Endothelial cell of umbilical vein (primary cell): ENCODE measurements around the gene KCNA2. TPM values are rescaled to one million over a fixed set of nuclear protein-coding genes. Genes with fewer than 3 reads are reported as not detected.

Source experiments
- BruUV-seq: library from RNA; stranded (reverse); fragments of 400-500 nt; replicated peaks from 2 replicates; lab custom pipeline; 2021; lab: Mats Ljungman, UMichigan
- CTCF ChIA-PET: fragments of 300-600, 350-600 bp; sonication (Branson Sonifier 250); formaldehyde crosslinking; loops from one replicate; lab custom pipeline; 2021; ENCODE audit warnings: antibody characterized with exemption, inconsistent platforms; lab: Charles Lee
- POLR2A ChIA-PET: fragments of 300-600, 350-600 bp; sonication (Branson Sonifier 250); formaldehyde crosslinking; loops from one replicate; lab custom pipeline; 2021; ENCODE audit warnings: antibody characterized with exemption, inconsistent platforms; lab: Charles Lee
- DNase-seq: peaks from one replicate; pipeline ENCODE4 v3.0.0-alpha.2; 2011; ENCODE audit warnings: low read depth, low spot score
- FAIRE-seq: peaks from 2 replicates; lab custom pipeline; 2011; peaks lifted over from hg19 to GRCh38; lab: Jason Lieb, UNC
- H2AFZ ChIP-seq: 2 replicates; pipeline ENCODE4 v1.6.0; 2012; ENCODE audit warnings: low read depth, low read length, control low read depth, inconsistent platforms
- H3K27ac ChIP-seq: 2 replicates; pipeline ENCODE4 v1.5.1; 2011; ENCODE audit warnings: low read depth, mild to moderate bottlenecking, control low read depth, low read length, moderate library complexity; ENCODE audit not compliant: insufficient read depth
- H3K27me3 ChIP-seq, 2 experiments: 2 replicates each; pipeline versions ENCODE4 v1.6.0 to v1.6.1; 2011; ENCODE audit warnings: low read length in 2 of 2, mixed read lengths in 1 of 2; ENCODE audit not compliant: control insufficient read depth in 2 of 2, insufficient read depth in 2 of 2
- H3K36me3 ChIP-seq, 2 experiments: 2 replicates in 1 of 2; 3 replicates in 1 of 2; pipeline ENCODE4 v1.5.1; 2011; ENCODE audit warnings: low read length in 2 of 2, mild to moderate bottlenecking in 1 of 2, moderate library complexity in 1 of 2; ENCODE audit not compliant: control insufficient read depth in 2 of 2, insufficient read depth in 2 of 2; ENCODE audit errors: extremely low read depth in 1 of 2
- H3K4me1 ChIP-seq: 3 replicates; pipeline ENCODE4 v1.5.1; 2011; ENCODE audit warnings: mild to moderate bottlenecking, low read length; ENCODE audit not compliant: control insufficient read depth, insufficient read depth; ENCODE audit errors: extremely low read depth
- H3K4me2 ChIP-seq: 2 replicates; pipeline ENCODE4 v1.6.1; 2011; ENCODE audit warnings: low read length, control low read depth, mixed read lengths; ENCODE audit not compliant: insufficient read depth
- H3K4me3 ChIP-seq, 3 experiments: fragments of 200-600 bp in 1 of 3; sonication (generic), shearing (Covaris generic) in 1 of 3; replicated peaks in 1 of 3; 2 replicates each; pipeline ENCODE4 v1.5.1; 2011 to 2016; ENCODE audit warnings: control low read depth in 3 of 3, low read length in 3 of 3, mild to moderate bottlenecking in 2 of 3, inconsistent platforms in 1 of 3, low read depth in 1 of 3, moderate library complexity in 1 of 3; ENCODE audit not compliant: insufficient read depth in 1 of 3
- H3K79me2 ChIP-seq: 2 replicates; pipeline ENCODE4 v1.6.0; 2012; ENCODE audit warnings: low read length, inconsistent platforms; ENCODE audit not compliant: control insufficient read depth, insufficient read depth
- H3K9ac ChIP-seq: replicated peaks from 2 replicates; pipeline ENCODE3; 2011; ENCODE audit warnings: low read length, control low read depth; ENCODE audit not compliant: insufficient read depth; ENCODE audit errors: extremely low read depth
- H3K9me1 ChIP-seq: replicated peaks from 3 replicates; pipeline ENCODE4 v1.6.0; 2011; ENCODE audit warnings: mild to moderate bottlenecking, low read length; ENCODE audit not compliant: control insufficient read depth, insufficient read depth; ENCODE audit errors: extremely low read depth
- H3K9me3 ChIP-seq: replicated peaks from 2 replicates; pipeline ENCODE4 v1.5.1; 2012; ENCODE audit warnings: low read length, inconsistent platforms; ENCODE audit not compliant: control insufficient read depth, insufficient read depth
- H4K20me1 ChIP-seq: replicated peaks from 2 replicates; pipeline ENCODE3; 2011; ENCODE audit warnings: mild to moderate bottlenecking, low read length; ENCODE audit not compliant: control insufficient read depth, insufficient read depth; ENCODE audit errors: extremely low read depth
- EZH2 ChIP-seq: IDR thresholded peaks from 2 replicates; pipeline ENCODE4 v1.6.1; 2012; ENCODE audit warnings: borderline replicate concordance, low read depth, mild to moderate bottlenecking, moderate library complexity, low read length, inconsistent platforms; ENCODE audit not compliant: severe bottlenecking
- FOS ChIP-seq: IDR thresholded peaks from 2 replicates; pipeline ENCODE4 v1.6.1; 2011; ENCODE audit warnings: mild to moderate bottlenecking, low read length, moderate library complexity, borderline replicate concordance; ENCODE audit not compliant: insufficient read depth
- GATA2 ChIP-seq: IDR thresholded peaks from 2 replicates; pipeline ENCODE4 v1.7.0; 2011; ENCODE audit warnings: low read depth, mild to moderate bottlenecking, moderate library complexity, mixed read lengths, low read length; ENCODE audit not compliant: insufficient read length, insufficient read depth
- JUN ChIP-seq: IDR thresholded peaks from 2 replicates; pipeline ENCODE4 v1.6.1; 2011; ENCODE audit warnings: borderline replicate concordance, low read depth; ENCODE audit not compliant: insufficient read length, insufficient read depth
- MAX ChIP-seq: IDR thresholded peaks from 2 replicates; pipeline ENCODE4 v1.6.1; 2011; ENCODE audit not compliant: insufficient read depth, insufficient read length
- MYC ChIP-seq: IDR thresholded peaks from one replicate; pipeline ENCODE4 v1.6.1; 2011; ENCODE audit warnings: mild to moderate bottlenecking, low read depth, low read length
- POLR2A ChIP-seq: IDR thresholded peaks from 2 replicates; pipeline ENCODE4 v1.6.1; 2012; ENCODE audit warnings: low read depth, mild to moderate bottlenecking, control low read depth, low read length
- POLR2AphosphoS5 ChIP-seq: IDR thresholded peaks from 2 replicates; pipeline ENCODE4 v1.6.1; 2012; ENCODE audit warnings: low read depth, mild to moderate bottlenecking, control low read depth, low read length, moderate library complexity; ENCODE audit not compliant: insufficient read depth
- dilution Hi-C: fragments of 300-500 bp; cut with MboI; formaldehyde crosslinking; loops from one replicate; pipeline ENCODE4 v1.15.0; 2019; ENCODE audit warnings: low sequenced_read_pairs; ENCODE audit not compliant: extremely low pct_ligation_motif_present
- intact Hi-C: fragments of 100-400 bp; cut with micrococcal nuclease; formaldehyde crosslinking; loops from one replicate; pipeline ENCODE4 v1.10.0; 2022
- polyA plus RNA-seq, 4 experiments: library from polyadenylated mRNA; depleted of rRNA in 3 of 4; stranded (reverse) in 3 of 4; unstranded in 1 of 4; fragments of >200 nt; gene quantifications; 2 replicates each; pipeline versions ENCODE4 v1.2.1 to v1.2.3, GENCODE V29; 2011 to 2012; ENCODE audit warnings: missing spikeins in 1 of 4
- total RNA-seq: library from RNA; stranded (reverse); gene quantifications from 2 replicates; pipeline ENCODE4 v1.2.3, GENCODE V29; 2021
- TF ChIP-seq, protein P1 (sequence below), 2 donors: IDR thresholded peaks; 1 replicate in 1 of 2; 2 replicates in 1 of 2; pipeline ENCODE4 v1.5.1; 2011; ENCODE audit warnings: low read length in 2 of 2, mild to moderate bottlenecking in 2 of 2, moderate library complexity in 2 of 2, control low read depth in 1 of 2, inconsistent platforms in 1 of 2, low read depth in 1 of 2; ENCODE audit not compliant: insufficient read depth in 1 of 2; ENCODE audit errors: extremely low read depth in 1 of 2

Gene KCNA2
- total and polyA plus RNA-seq, 2 donors (not counting 3 experiments of a cell fraction or from before 2014, with no cell fraction given): not detected

- POLR2A ChIA-PET: no interaction called here
- Histone ChIP-seq H3K4me1 (no peaks in the 10 kb centered on the region), H3K4me3 (no peak overlapping the region), H3K27me3 (no peaks in the 10 kb centered on the region), H3K36me3 (no peaks in the 10 kb centered on the region), H3K4me2 (no peak overlapping the region), H3K79me2 (no peaks in the 10 kb centered on the region), H3K9me3 (no peaks in the 10 kb centered on the region), H2AFZ (no peak overlapping the region), H3K9me1 (no peaks in the 10 kb centered on the region), H3K27ac (no peak overlapping the region), H4K20me1 (no peaks in the 10 kb centered on the region), H3K9ac (no peak overlapping the region)
- no peak for FAIRE-seq
- no peak for DNase-seq
- TF ChIP-seq GATA2 (no peak), JUN (peak; percentile 13)
- CTCF ChIA-PET: interaction anchor here (1.7 kb wide), 1 partner anchor 144 kb away, joined by 4 read pairs; no protein-coding TSS in a partner anchor
- dilution Hi-C loops: no loop called here
- intact Hi-C loops: no loop called here
- no TSS peak for BruUV-seq
Measured at GRCh38 chr1:110639724-110640386, 33.7 kb upstream of the KCNA2 start.

DNA sequence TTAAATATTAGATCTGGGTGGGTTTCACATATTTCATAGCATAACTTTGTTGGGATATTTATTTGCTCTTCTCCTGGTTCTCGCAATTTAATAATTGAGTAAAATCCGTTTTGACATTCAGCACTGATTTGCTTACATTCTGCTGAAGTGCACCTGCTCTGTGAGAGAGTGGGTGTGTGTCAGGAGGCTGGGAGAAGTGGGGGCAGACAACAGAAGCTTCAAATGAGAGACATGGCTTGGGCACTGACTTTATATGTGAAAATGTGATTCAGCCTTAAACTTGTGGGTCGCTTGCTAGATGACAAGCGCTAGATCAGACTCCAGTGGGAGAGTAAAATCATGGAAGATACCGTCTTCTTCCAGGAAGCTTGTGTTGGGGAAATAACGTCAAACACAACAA, 32.4 kb upstream of the KCNA2 start:
- H3K9me1 ChIP-seq: no peaks in the 10 kb centered on the region
- no peak overlapping the region for H3K9ac ChIP-seq
- BruUV-seq: no TSS peak
- ChIA-PET CTCF (interaction anchor here (1.3 to 2.1 kb wide), 3 partner anchors 9 to 145 kb away, joined by 3 to 4 read pairs (median 3); no protein-coding TSS in a partner anchor), POLR2A (no interaction called here)
- TF ChIP-seq POLR2AphosphoS5 (no peak), MYC (no peak), POLR2A (no peak), JUN (no peak), GATA2 (no peak), EZH2 (no peak), MAX (no peak), FOS (no peak)
- TF ChIP-seq, protein P1, sequence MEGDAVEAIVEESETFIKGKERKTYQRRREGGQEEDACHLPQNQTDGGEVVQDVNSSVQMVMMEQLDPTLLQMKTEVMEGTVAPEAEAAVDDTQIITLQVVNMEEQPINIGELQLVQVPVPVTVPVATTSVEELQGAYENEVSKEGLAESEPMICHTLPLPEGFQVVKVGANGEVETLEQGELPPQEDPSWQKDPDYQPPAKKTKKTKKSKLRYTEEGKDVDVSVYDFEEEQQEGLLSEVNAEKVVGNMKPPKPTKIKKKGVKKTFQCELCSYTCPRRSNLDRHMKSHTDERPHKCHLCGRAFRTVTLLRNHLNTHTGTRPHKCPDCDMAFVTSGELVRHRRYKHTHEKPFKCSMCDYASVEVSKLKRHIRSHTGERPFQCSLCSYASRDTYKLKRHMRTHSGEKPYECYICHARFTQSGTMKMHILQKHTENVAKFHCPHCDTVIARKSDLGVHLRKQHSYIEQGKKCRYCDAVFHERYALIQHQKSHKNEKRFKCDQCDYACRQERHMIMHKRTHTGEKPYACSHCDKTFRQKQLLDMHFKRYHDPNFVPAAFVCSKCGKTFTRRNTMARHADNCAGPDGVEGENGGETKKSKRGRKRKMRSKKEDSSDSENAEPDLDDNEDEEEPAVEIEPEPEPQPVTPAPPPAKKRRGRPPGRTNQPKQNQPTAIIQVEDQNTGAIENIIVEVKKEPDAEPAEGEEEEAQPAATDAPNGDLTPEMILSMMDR (IDR thresholded peaks at IDR 0.05; ENCODE audit: extremely low read depth in 1 of 2, insufficient read depth in 1 of 2, low read depth in 1 of 2, low read length in 2 of 2): no peak
- H3K9me3 ChIP-seq: no peaks in the 10 kb centered on the region
- H3K27ac ChIP-seq: no peak overlapping the region
- dilution Hi-C loops: no loop called here
- H2AFZ ChIP-seq: no peak overlapping the region
- no peaks in the 10 kb centered on the region for H3K36me3 ChIP-seq
- no peak overlapping the region for H3K4me2 ChIP-seq
- no peaks in the 10 kb centered on the region for H3K4me1 ChIP-seq
- H4K20me1 ChIP-seq: no peaks in the 10 kb centered on the region
- H3K79me2 ChIP-seq: no peaks in the 10 kb centered on the region
- no peak overlapping the region for H3K4me3 ChIP-seq
- intact Hi-C loops: no loop called here
- DNase-seq: no peak
- no peak for FAIRE-seq
- no peaks in the 10 kb centered on the region for H3K27me3 ChIP-seq
